ENCODE data around the gene SH3RF3. TPM values are rescaled to one million over a fixed set of nuclear protein-coding genes. Genes with fewer than 3 reads are reported as not detected.

The SH3RF3 gene
- total RNA-seq, 1 experiment from 2014 or later, result 0.98 TPM

Small RNA genes lying within 50 kb of the gene (microRNA-seq; reads per million reads assigned to microRNA genes)
- gene MIR4265 (not detected), gene MIR4266 (not detected)

Other genes with a start within 250 kb of the SH3RF3 start
- 0.82 and 0.95 TPM in 2 replicates for gene EDAR, start 140.0 kb upstream of the SH3RF3 start, total RNA-seq (2022)

Data from Caco-2 (cell line).